Stimulated activated CD4-positive, alpha-beta T cell treated with anti-CD3 and anti-CD28 coated beads, Interleukin-2, amount 100 ng/mL, for 4 hours (primary cell): ENCODE results near the gene GLI2.

Experiments
- DNase-seq: peaks from one replicate; pipeline ENCODE4 v3.0.0-alpha.2; 2020; ENCODE audit warnings: low read depth

The GLI2 gene

DNA sequence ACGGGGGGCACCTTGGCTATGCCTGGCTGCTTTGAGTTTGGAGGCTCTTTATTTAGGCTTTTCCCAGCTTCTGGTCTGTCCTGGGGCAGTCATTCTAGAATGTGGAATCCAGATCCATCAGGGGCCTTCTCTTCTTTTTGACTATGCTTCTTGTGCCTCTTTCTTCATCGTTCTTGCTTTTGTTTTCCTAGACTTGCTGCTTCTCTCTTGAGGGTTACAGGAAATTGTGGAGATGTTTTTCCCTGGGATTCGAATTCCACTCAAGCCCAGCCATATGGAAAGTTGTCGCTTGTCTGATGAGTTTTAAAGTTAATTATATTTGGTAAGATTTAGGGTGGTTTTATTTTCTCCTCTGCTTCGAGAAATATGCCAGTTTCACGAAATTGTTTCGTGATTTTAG is 2.4 kb downstream of the GLI2 start:
- no peak for DNase-seq

- DNase-seq, result no peak
Measured at GRCh38 chr2:120738786-120739437, 3.2 kb downstream of the GLI2 start.

- DNase-seq, result no peak
Measured at GRCh38 chr2:120739438-120740090, 3.9 kb downstream of the GLI2 start.

- DNase-seq, result no peak
Measured at GRCh38 chr2:120740375-120740764, 4.7 kb downstream of the GLI2 start.

- DNase-seq, result no peak
Measured at GRCh38 chr2:120740765-120741524, 5.3 kb downstream of the GLI2 start.

GRCh38 chr2:120741571-120742561 is 6.2 kb downstream of the GLI2 start:
- DNase-seq, result no peak

DNA sequence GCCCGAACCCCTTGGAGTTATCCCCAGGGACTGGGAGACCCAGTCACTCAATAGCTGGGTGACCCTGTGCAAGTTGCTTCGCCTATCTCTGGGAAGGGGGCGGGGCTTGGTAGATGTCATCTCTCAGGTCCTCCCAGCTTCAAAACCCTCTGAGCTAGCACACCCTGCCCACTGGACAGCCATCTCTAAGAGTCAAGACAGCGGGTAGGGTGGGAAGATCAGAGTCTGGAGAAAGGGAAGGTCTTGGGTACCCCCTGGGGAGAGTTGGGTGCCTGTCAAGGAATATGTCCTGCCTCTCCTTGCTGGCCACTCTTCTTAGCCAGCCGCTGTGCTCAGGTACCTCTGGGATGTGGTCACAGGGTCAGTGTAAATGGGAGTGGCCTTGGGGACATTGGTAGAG is 8.0 kb downstream of the GLI2 start:
- no peak for DNase-seq

GRCh38 chr2:120744817-120745216 is 9.1 kb downstream of the GLI2 start:
- DNase-seq, result no peak

DNA sequence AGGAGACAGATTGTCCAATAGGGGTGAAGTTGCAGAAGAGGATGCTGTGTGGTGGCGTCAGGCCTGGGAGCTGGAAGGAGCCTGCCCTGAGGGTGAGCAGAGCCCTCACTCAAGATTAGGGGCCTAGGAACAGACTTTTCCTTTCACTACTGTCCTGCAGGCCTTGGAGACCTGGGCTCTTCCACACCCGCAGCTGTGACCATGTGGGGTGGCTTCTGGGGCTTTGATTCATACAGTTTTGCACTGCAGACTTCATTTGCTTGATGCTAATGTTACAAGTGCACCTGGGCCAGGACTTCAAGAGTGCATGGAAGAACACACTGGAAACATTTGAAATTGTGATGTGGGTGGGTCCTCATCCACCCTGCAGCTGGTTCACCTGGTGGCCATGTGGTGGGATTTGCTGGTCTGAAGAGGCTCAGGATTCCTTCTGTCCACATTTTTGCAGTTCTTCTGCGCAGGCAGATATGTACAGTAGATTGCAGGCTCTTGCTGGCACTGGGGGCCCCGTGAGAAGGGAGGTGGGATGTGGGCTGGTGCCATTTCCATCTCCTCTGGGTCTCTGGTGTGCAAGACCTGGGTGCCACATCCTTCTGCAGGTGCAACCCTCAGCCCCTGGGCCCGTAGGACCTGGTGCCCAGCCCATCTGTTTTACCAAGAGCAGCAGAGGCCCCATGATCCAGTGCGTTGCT is 9.9 kb downstream of the GLI2 start:
- no peak for DNase-seq

GRCh38 chr2:120746144-120746543 is 10.5 kb downstream of the GLI2 start:
- no peak for DNase-seq

GRCh38 chr2:120747281-120747680 is 11.6 kb downstream of the GLI2 start:
- DNase-seq, result no peak

GRCh38 chr2:120747706-120748105 is 12.0 kb downstream of the GLI2 start:
- DNase-seq, result no peak

DNA sequence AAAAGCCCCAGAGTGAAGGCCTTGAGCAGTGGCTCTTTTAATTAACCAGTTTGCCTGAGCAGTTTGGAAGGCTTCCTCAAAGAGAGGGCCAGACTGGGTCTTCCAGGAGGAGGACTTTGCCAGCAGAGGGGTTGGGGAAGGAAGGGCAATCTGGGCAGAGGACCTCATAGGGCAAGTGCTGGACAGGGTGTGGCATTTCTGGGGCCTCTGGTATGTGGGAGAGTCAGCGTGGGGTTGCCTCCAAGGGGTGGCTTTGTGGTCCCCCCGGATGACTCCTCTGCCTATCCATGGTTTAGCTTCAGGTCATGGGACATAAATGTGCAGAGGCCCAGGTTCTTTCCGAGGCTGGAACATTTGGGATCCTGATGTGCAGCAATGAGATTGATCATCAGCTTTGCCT is 12.6 kb downstream of the GLI2 start:
- no peak for DNase-seq

GRCh38 chr2:120748741-120749140 is 13.1 kb downstream of the GLI2 start:
- no peak for DNase-seq

DNA sequence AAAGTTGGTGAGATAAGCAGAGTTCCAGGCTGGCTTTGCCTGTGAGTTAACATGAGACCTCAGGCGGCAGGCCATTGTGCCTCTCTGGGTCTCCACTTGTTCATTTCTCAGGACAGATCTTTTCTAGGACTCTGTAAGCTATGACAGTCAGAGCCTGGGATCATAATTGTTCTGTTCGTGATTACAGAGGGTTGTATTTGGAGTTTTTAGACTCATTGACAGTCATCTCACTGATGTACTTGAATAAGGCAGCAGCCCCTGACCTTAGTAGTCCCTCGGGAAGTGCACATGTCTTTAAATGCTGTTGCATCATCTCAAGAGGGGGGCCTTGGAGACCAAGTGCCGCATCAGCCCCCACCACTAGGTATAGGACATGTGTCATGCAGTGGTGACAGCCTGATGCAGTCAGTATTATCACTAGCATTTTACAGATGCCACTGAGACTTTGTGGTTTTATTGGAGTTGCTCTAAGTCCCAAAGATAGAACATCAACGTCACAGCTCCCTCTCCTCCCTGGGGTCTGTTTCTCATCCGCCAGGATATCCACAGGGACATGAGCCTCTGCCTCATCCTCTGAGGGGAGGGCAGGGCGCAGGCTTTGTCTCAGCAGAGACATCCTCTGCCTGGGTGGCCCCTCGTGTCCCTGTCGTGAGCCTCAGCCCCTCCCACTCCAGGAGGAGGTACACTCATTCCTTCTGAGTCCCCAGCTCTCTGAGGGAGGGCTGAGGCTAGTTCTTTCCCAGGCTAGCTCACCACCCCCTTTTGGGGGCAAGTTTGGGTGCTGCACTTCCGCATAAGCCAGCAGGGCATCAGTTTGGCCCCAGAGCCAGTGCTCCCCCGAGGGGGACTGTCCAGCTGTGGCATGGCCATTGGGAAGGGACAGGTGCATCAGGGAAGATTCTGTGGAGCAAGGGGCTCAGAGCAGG is 14.1 kb downstream of the GLI2 start:
- no peak for DNase-seq

GRCh38 chr2:120750488-120751210 is 15.0 kb downstream of the GLI2 start:
- no peak for DNase-seq

DNA sequence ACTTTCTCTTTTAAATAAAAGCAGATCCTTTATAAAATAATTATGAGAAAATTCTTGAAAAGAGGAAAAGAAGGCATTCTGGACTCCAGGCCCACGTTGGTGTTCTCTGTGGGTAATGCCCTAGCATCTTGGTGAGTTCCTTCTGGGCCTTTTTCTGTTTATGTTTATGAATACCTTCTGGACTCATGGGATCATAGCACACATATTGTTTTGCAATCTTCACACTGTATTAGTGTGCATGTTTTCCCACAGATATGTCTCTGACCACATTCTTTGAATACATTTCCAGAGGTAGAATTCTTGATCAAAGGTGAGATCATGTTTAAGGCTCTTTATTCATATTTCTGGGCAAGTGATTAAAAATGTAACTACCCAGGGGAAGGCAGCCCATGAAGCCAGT is 15.9 kb downstream of the GLI2 start:
- DNase-seq, result no peak

- no peak for DNase-seq
Measured at GRCh38 chr2:120754067-120754960, 18.6 kb downstream of the GLI2 start.
